PC-3 (cell line): ENCODE results near the gene PLEKHB1. TPM values are rescaled to one million over a fixed set of nuclear protein-coding genes. Genes with fewer than 3 reads are reported as not detected.
A peak's percentile ranks its signal among the peaks of the same experiment; 100 is the strongest.

Experiments
- ATAC-seq: fragments of 200-7000 bp; cut with Tn5 transposase; 2 replicates; pipeline ENCODE4 v1.9.1; 2020; ENCODE audit warnings: mild to moderate bottlenecking, moderate library complexity
- BruUV-seq: library from RNA; stranded (reverse); fragments of 400-500 nt; replicated peaks from 2 replicates; lab custom pipeline; 2021; lab: Mats Ljungman, UMichigan
- CTCF ChIA-PET: fragments of 300-600 bp; sonication (Branson Sonifier 250); formaldehyde crosslinking; loops from one replicate; lab custom pipeline; 2022; ENCODE audit warnings: antibody characterized with exemption; lab: Charles Lee
- POLR2A ChIA-PET: fragments of 300-600 bp; sonication (Branson Sonifier 250); formaldehyde crosslinking; loops from one replicate; lab custom pipeline; 2022; ENCODE audit warnings: antibody characterized with exemption; ENCODE audit not compliant: unreplicated experiment; lab: Charles Lee
- DNase-seq: peaks from one replicate; pipeline ENCODE4 v3.0.0-alpha.2; 2015
- H2AFZ ChIP-seq: fragments of 300-600 bp; sonication (generic); 2 replicates; pipeline ENCODE4 v1.6.0; 2016; ENCODE audit warnings: antibody characterized with exemption, low read length
- H3F3A ChIP-seq: fragments of 300-600 bp; sonication (generic); one replicate; pipeline ENCODE4 v1.6.0; 2017; ENCODE audit warnings: antibody characterized with exemption, low read length, control low read depth, mild to moderate bottlenecking; ENCODE audit not compliant: unreplicated experiment
- H3K27ac ChIP-seq: fragments of 300-600 bp; sonication (generic); 2 replicates; pipeline ENCODE4 v1.5.1; 2016; ENCODE audit warnings: mild to moderate bottlenecking, low read length
- H3K27me3 ChIP-seq: fragments of 300-600 bp; sonication (generic); 2 replicates; pipeline ENCODE4 v1.6.1; 2016; ENCODE audit warnings: low read length, mixed read lengths
- H3K36me3 ChIP-seq: fragments of 300-600 bp; sonication (generic); 2 replicates; pipeline ENCODE4 v1.6.1; 2016; ENCODE audit warnings: low read depth, mixed run types, low read length, mixed read lengths
- H3K4me1 ChIP-seq: fragments of 300-600 bp; sonication (generic); 2 replicates; pipeline ENCODE4 v1.5.1; 2016; ENCODE audit warnings: low read length; ENCODE audit not compliant: insufficient read depth
- H3K4me2 ChIP-seq: fragments of 300-600 bp; sonication (generic); 2 replicates; pipeline ENCODE4 v1.6.0; 2016; ENCODE audit warnings: low read length
- H3K4me3 ChIP-seq: fragments of 300-600 bp; sonication (generic); 2 replicates; pipeline ENCODE4 v1.5.1; 2016; ENCODE audit warnings: mild to moderate bottlenecking, low read length, mixed read lengths
- H3K79me2 ChIP-seq: fragments of 300-600 bp; sonication (generic); 2 replicates; pipeline ENCODE4 v1.6.1; 2017; ENCODE audit warnings: low read length, mixed read lengths
- H3K9ac ChIP-seq: fragments of 300-600 bp; sonication (generic); 2 replicates; pipeline ENCODE4 v1.6.0; 2016; ENCODE audit warnings: mild to moderate bottlenecking, low read length
- H3K9me2 ChIP-seq: fragments of 300-600 bp; sonication (generic); replicated peaks from 2 replicates; pipeline ENCODE4 v1.6.1; 2016; ENCODE audit warnings: mixed run types, low read length, mixed read lengths
- H3K9me3 ChIP-seq: fragments of 300-600 bp; sonication (generic); 2 replicates; pipeline ENCODE4 v1.6.1; 2016; ENCODE audit warnings: low read length, mixed read lengths
- H4K20me1 ChIP-seq: fragments of 300-600 bp; sonication (generic); 2 replicates; pipeline ENCODE4 v1.6.1; 2016; ENCODE audit warnings: low read length, mixed read lengths
- EZH2 ChIP-seq: fragments of 300-600 bp; sonication (generic); IDR thresholded peaks from one replicate; pipeline ENCODE4 v1.6.1; 2017; ENCODE audit warnings: antibody characterized with exemption, mild to moderate bottlenecking, low read length; ENCODE audit not compliant: unreplicated experiment
- EZH2phosphoT487 ChIP-seq: fragments of 300-600 bp; sonication (generic); IDR thresholded peaks from 2 replicates; pipeline ENCODE4 v1.6.1; 2018; ENCODE audit warnings: mild to moderate bottlenecking, antibody characterized with exemption, low read length, borderline replicate concordance
- intact Hi-C: fragments of 100-400 bp; cut with micrococcal nuclease; formaldehyde crosslinking; loops from 2 replicates; pipeline ENCODE4 v1.9.0; 2023
- total RNA-seq: library from RNA; depleted of rRNA; stranded (reverse); fragments of >200 nt; gene quantifications from 2 replicates; pipeline ENCODE4 v1.2.3, GENCODE V29; 2014
- TF ChIP-seq, protein P1 (sequence below): fragments of 300-600 bp; sonication (generic); conservative IDR thresholded peaks from 2 replicates; pipeline ENCODE4 v1.5.1; 2017; ENCODE audit warnings: antibody characterized with exemption, low read depth, mild to moderate bottlenecking, low read length

Gene PLEKHB1
- total RNA-seq, 1 experiment from 2014 or later: 4.6 TPM

DNA sequence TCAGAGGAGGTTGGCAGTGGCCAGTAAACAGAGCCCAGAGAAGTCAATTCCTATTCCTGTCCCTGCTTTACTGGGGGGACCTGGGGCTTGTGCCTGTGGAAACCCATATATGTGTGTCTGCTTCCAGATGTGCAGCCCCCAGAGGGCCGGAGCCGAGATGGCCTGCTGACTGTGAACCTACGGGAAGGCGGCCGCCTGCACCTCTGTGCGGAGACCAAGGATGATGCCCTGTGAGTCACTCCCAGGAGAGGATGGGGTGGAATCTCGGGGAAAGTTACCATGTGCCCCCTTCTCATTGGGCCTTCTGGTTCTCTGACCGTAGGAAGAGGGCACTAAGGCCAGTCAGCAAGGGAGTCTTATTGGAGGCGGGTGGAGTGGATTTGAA lies 5.3 kb downstream of the PLEKHB1 start:
- BruUV-seq: no TSS peak
- H2AFZ ChIP-seq: no peak overlapping the region
- H3F3A ChIP-seq: no peaks in the 10 kb centered on the region
- H3K9ac ChIP-seq: no peak overlapping the region
- peaks cover 5% of the 10 kb centered on the region for H3K4me1 ChIP-seq
- no peak overlapping the region for H3K4me2 ChIP-seq
- H4K20me1 ChIP-seq: no peaks in the 10 kb centered on the region
- H3K36me3 ChIP-seq: no peaks in the 10 kb centered on the region
- H3K9me2 ChIP-seq: no peaks in the 10 kb centered on the region
- H3K27me3 ChIP-seq: no peaks in the 10 kb centered on the region
- no peak overlapping the region for H3K27ac ChIP-seq
- H3K79me2 ChIP-seq: no peaks in the 10 kb centered on the region
- CTCF ChIA-PET: no interaction called here
- TF ChIP-seq EZH2: no peak
- TF ChIP-seq, protein P1, sequence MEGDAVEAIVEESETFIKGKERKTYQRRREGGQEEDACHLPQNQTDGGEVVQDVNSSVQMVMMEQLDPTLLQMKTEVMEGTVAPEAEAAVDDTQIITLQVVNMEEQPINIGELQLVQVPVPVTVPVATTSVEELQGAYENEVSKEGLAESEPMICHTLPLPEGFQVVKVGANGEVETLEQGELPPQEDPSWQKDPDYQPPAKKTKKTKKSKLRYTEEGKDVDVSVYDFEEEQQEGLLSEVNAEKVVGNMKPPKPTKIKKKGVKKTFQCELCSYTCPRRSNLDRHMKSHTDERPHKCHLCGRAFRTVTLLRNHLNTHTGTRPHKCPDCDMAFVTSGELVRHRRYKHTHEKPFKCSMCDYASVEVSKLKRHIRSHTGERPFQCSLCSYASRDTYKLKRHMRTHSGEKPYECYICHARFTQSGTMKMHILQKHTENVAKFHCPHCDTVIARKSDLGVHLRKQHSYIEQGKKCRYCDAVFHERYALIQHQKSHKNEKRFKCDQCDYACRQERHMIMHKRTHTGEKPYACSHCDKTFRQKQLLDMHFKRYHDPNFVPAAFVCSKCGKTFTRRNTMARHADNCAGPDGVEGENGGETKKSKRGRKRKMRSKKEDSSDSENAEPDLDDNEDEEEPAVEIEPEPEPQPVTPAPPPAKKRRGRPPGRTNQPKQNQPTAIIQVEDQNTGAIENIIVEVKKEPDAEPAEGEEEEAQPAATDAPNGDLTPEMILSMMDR: no peak
- no peak for TF ChIP-seq EZH2phosphoT487
- no peak for ATAC-seq
- no peak for DNase-seq
- no peak overlapping the region for H3K4me3 ChIP-seq
- intact Hi-C loops: no loop called here
- POLR2A ChIA-PET: no interaction called here
- H3K9me3 ChIP-seq: no peaks in the 10 kb centered on the region

GRCh38 chr11:73652046-73652730 lies 5.8 kb downstream of the PLEKHB1 start:
- Histone ChIP-seq H3K79me2 (no peaks in the 10 kb centered on the region), H3K4me3 (no peak overlapping the region), H3F3A (no peaks in the 10 kb centered on the region), H3K9me2 (no peaks in the 10 kb centered on the region), H2AFZ (no peak overlapping the region), H3K9me3 (no peaks in the 10 kb centered on the region), H3K27me3 (no peaks in the 10 kb centered on the region), H3K36me3 (no peaks in the 10 kb centered on the region), H3K9ac (no peak overlapping the region), H4K20me1 (no peaks in the 10 kb centered on the region), H3K27ac (no peak overlapping the region), H3K4me2 (no peak overlapping the region), H3K4me1 (peaks cover 5% of the 10 kb centered on the region)
- DNase-seq: peak; percentile 13
- TF ChIP-seq EZH2 (no peak), EZH2phosphoT487 (no peak)
- TF ChIP-seq, protein P1: no peak
- intact Hi-C loops: no loop called here
- peak; percentile 42 for ATAC-seq
- ChIA-PET CTCF (no interaction called here), POLR2A (no interaction called here)
- BruUV-seq: no TSS peak

DNA sequence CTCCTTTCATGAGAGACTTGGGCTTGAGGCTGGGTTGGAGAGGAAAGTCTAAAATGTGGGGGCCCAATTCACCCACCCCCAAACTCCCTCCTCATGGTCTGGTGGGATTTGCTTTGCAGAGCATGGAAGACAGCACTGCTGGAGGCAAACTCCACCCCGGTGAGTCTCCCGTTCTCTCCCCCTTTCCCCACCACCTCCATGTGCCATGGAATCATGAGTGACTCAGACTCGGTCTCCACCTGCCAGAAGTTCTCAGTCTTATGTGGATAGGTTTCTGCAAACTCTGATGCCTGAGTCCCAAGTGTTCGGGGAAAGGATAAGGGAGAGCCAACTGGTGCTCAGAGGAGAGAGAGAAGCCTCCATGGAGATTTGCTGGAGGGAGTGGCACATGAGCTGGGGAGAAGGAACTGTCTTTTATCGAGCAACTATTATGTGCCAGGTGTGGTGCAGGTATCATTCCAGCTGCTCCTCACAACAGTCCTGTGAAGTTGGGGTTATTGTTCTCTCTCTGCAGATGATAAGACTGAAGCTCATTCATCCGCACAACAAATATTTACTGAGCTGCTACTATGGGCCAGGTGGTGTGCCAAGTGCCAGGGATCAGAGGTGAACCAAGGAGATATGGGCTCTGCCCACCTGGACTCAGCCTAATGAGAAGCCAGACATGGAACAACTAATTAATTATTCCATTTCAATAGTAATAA lies 6.6 kb downstream of the PLEKHB1 start:
- TF ChIP-seq EZH2phosphoT487 (no peak), EZH2 (no peak)
- TF ChIP-seq, protein P1: no peak
- POLR2A ChIA-PET: no interaction called here
- no peaks in the 10 kb centered on the region for H3K79me2 ChIP-seq
- no peaks in the 10 kb centered on the region for H3K36me3 ChIP-seq
- BruUV-seq: no TSS peak
- no peak overlapping the region for H3K27ac ChIP-seq
- no peaks in the 10 kb centered on the region for H4K20me1 ChIP-seq
- CTCF ChIA-PET: interaction anchor here (1.0 kb wide), 1 partner anchor 27 kb away, joined by 3 read pairs; no protein-coding TSS in a partner anchor
- H2AFZ ChIP-seq: no peak overlapping the region
- H3K9ac ChIP-seq: no peak overlapping the region
- H3K9me3 ChIP-seq: no peaks in the 10 kb centered on the region
- H3K27me3 ChIP-seq: no peaks in the 10 kb centered on the region
- H3K4me2 ChIP-seq: no peak overlapping the region
- DNase-seq (no peak), ATAC-seq (peak; percentile 32; the same call in 1 of the 2 replicates)
- no peaks in the 10 kb centered on the region for H3K9me2 ChIP-seq
- H3K4me1 ChIP-seq: peaks cover under 1% of the 10 kb centered on the region
- H3K4me3 ChIP-seq: no peak overlapping the region
- H3F3A ChIP-seq: no peaks in the 10 kb centered on the region
- intact Hi-C loops: no loop called here
